ENCODE measurements around the gene THRSP.

The THRSP gene

GRCh38 chr11:78097666-78098385, 34.2 kb downstream of the THRSP start:
- no peak for DNase-seq (ENCODE audit: low read depth in 2 of 2)

DNA sequence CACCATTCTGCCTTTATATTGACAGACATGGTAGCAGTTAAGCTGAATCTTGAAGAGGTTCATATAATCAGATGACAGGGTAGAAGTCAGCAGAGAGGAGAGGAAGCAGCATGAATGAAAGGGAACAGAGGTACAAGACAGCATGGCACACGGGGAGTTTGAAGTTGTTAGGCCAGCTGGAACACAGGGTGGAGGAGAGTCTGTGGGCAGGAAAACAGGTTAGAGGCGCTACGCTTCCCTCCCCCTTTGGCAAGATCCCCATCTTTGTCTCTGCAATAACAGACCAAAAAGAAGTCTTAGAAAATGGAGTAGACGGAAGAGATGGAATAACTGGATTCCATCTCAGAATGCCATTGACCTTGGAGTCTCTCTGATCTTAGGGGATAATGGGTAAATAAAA, 36.0 kb downstream of the THRSP start:
- DNase-seq (ENCODE audit: low read depth in 2 of 2), result no peak

- no peak for DNase-seq (ENCODE audit: low read depth in 2 of 2)
Observed at GRCh38 chr11:78100261-78100660, 36.6 kb downstream of the THRSP start.

DNA sequence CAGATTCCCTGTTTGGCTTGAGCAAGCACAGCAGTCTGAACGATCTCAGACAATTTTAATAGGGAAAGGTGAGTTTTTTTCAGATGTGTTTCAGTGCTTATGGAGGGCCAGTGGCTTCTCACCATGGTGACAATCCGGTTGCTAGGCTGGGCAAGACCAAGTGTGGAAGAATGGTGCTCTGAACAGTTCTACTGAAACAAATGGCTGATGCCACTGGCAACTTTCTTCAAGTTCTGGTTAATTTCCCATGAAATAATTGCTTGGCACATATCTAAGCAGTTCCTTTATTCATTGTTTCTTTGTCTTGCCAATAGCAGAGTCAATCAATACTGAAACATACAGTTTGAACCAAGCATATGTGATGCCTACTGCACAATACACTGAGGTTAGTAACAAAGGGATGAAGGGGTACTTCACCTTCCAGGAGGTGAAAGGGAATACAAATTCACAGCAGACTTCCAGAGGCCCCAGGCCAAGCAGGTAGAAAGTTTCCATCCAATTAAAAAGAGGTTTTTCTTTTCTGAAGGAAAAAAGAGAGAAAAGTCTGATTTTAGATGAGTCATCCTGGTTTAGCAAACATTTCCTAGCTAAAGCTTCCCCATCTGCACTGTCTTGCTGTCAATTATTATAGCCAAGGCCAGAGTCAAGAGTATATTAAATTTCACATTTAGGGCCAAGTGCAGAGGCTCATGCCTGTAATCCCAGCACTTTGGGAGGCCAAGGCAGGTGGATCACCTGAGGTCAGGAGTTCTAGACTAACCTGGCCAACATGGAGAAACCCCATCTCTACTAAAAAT, 37.2 kb downstream of the THRSP start:
- no peak for DNase-seq (ENCODE audit: low read depth in 2 of 2)

DNA sequence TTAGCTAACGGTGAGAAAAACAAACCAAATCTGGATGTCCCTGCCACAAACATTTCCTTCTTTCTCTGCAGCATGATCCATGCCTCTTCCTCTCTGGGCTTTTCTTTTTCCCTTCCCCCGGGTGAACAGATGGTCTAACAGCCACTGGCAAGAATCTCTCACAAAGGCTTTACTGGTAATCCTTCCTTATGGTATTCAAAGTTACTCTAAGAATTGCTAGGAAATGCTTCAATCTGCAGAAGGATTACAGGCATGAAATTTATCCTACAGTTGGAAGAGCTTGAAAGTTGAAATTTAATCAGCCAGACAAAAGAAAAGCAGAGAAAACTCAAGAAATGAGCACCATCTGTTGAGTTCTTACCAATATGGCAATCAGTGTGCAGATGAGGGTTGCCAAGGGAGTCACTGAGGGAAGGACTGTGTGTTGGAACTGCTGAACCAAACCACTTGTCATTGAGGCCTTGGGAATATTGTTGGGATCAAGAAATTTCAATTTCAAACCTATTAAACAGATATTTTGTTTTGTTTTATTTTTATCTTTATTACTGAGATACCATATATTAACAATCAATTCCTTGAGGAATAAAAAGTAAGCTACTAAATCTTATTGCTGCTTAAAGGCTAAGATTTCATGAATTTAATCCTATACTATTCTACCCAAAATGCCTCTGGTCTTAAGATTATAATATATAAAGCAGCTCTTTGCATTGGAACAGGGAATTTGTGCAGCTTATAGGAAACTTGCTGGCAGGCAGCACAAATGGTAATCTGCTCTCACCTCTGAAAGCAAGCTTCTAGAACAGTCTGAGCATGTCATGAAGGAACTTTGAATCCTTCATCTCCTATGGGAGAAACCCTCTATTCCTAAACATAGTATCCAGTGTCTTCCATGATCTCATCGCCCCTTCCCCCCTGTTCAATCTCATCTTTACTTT, 45.7 kb downstream of the THRSP start:
- DNase-seq (ENCODE audit: low read depth in 2 of 2), result no peak

- no peak for DNase-seq (ENCODE audit: low read depth in 2 of 2)
Observed at GRCh38 chr11:78110351-78110750, 46.7 kb downstream of the THRSP start.

DNA sequence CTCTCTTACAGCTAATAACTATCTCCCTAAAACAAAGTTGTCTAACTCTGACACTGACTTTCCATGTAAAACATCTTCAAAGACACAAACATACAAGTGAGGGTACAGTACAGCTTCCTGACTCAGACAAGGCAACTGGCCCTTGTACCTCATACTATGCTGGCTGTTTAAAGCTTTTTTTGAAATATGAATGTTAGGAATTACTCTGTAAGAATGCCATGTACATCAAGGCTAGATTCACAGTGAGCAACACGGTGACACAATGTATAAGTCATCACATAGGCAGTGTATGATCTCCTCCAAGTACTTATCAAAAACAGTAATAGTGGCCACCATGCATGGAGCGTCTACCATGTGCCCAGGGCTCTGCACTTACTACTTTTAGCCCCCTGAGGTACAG, 47.2 kb downstream of the THRSP start:
- no peak for DNase-seq (ENCODE audit: low read depth in 2 of 2)

- no peak for DNase-seq (ENCODE audit: low read depth in 2 of 2)
Observed at GRCh38 chr11:78111298-78111697, 47.6 kb downstream of the THRSP start.

GRCh38 chr11:78112582-78113275, 49.1 kb downstream of the THRSP start:
- no peak for DNase-seq (ENCODE audit: low read depth in 2 of 2)
